22Rv1 (cell line): ENCODE results near the gene CASKIN2.

ENCODE experiments used
- CTCF ChIP-seq: fragments of 450-650 bp; IDR thresholded peaks from 2 replicates; pipeline ENCODE4 v1.5.1; 2017; ENCODE audit warnings: mild to moderate bottlenecking
- ZFX ChIP-seq: fragments of 450-650 bp; IDR thresholded peaks from 2 replicates; pipeline ENCODE4 v1.6.1; 2017; ENCODE audit warnings: antibody characterized with exemption, borderline replicate concordance

GRCh38 chr17:75535871-75536270 lies 20.5 kb upstream of the CASKIN2 start:
- TF ChIP-seq CTCF = no peak
- TF ChIP-seq ZFX = no peak
